Esophagus squamous epithelium (tissue), 4 donors: ENCODE measurements around the gene ANKRD31.

Experiments
- CTCF ChIP-seq, 6 experiments: fragments of 450-650 bp in 4 of 6; fragments of 200-600 bp in 2 of 6; sonication (generic) in 2 of 6; IDR thresholded peaks; one replicate each; pipeline ENCODE4 v1.5.1; 2016 to 2019; ENCODE audit warnings: antibody characterized with exemption in 6 of 6, mild to moderate bottlenecking in 4 of 6, moderate library complexity in 4 of 6
- POLR2A ChIP-seq, 4 donors: fragments of 450-650 bp; IDR thresholded peaks; one replicate each; pipeline ENCODE4 v1.6.1; 2017; ENCODE audit warnings: antibody characterized with exemption in 4 of 4, mild to moderate bottlenecking in 4 of 4, moderate library complexity in 3 of 4

- TF ChIP-seq CTCF (IDR thresholded peaks at IDR 0.05) (no peak), POLR2A (IDR thresholded peaks at IDR 0.05) (no peak)
These were observed 127.6 kb downstream of the ANKRD31 start for GRCh38 chr5:75108931-75109596.
